NCI-H2107 treated with DMSO at 0.1 percent for 48 hours (cell line): ENCODE measurements around the gene SH3GLB2.

Source experiments
- DNase-seq: peaks from one replicate; lab custom pipeline; 2025; ENCODE audit not compliant: unreplicated experiment; lab: John Stamatoyannopoulos, UW

SH3GLB2 gene

DNA sequence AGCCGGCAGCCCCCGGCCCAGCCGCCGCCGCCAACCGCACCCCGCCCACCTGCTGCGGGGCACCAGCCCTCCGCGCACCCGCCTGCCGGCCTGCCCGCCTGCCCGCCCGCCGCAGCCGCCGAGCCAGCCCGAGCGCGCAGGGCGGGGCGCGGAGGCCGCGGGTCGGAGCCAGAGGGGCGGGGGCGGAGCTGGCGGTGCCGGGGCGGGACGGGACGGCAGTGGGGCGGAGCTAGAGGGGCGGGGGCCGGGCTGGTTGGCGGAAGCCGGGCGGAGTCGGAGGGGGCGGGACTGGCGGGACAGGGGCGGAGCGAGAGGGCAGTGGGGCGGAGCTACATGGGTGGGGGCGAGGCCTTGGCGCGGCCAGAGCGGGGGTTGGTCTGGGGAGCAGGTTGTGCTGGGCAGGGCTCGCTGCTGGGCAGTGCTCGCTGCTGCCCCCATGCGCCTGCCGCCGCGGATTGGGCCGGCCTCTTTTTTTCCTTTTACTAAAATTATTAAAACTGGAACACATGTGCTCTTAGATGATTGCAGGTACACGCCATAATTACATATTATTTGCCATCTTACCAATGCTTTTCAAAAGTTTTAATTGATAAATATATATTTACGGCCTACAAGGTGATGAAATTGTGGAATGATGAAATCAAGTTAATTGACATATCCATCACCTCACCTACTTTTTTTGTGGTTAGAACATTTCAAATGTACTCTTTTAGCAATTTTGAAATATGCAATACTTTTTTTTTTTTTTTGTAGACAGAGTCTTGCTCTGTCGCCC is at the start of gene SH3GLB2:
Gene SH3GLB2, minus strand, starts transcription at position 140 of the 775 bp plus-strand sequence. CDS start 177 bp downstream, outside the sequence.
- peak; percentile 74 for DNase-seq

DNA sequence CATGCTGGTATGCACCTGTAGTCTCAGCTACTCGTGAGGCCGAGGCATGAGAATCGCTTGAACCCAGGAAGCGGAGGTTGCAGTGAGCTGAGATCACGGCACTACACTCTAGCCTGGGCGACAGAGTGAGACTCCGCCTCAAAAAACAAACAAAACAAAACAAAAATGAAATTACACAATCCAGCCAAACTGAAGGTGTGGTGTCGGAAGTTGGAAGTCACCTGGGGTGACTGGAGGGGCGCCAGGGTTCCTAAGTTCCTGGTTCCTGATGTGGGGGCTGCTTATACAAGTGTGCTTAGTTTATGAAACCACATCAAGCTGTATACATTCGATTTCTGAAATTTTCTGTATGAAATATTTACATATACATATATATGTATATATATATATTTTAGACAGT is 49.1 kb upstream of the SH3GLB2 start:
- no peak for DNase-seq

DNA sequence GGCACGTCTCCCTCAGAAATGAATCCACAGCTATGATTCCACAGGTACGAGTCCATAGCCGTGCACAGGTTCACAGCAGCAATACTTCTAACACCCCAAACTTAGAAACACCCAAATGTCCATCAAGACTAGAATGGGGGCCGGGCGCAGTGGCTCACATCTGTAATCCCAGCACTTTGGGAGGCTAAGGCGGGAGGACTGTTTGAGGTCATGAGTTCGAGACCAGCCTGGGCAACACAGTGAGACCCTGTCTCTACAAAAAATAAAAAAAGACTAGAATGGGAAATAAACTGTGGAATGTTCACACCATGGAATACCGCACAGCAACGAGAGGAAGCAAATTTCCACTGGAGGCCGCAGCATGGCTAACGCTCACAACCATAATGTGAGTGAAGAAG is 48.5 kb upstream of the SH3GLB2 start:
- no peak for DNase-seq

DNA sequence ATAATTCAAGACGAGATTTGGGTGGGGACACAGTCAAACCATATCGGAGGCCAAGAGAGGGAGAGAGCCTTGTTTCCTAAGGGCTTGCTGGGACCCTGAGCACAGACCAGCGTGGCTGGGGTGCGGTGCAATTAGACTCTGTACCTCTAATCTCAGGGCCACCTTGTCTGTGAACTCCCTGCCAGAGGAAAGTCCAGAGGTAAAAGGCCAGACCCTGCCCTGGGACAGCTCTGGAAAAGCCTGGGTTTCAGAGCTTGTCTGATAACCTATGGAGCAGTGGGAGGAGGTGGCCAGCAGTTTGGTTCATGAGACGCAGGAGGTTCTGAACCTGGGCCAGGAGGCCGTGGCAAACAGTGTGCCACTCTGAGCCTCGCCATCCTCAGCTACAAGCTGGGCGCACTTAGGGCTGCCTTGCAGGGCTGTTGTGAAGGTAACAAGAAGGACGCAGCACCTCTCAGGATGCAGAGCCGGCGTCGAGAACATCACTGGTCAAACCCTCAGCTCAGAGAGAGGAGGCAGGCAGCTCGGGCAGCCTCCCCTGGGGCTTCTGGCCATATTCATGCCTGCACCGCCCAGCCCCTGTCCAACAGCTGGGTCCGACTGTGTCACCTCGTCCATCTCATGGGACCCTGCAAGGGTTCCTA is 48.0 kb upstream of the SH3GLB2 start:
- DNase-seq: no peak

DNA sequence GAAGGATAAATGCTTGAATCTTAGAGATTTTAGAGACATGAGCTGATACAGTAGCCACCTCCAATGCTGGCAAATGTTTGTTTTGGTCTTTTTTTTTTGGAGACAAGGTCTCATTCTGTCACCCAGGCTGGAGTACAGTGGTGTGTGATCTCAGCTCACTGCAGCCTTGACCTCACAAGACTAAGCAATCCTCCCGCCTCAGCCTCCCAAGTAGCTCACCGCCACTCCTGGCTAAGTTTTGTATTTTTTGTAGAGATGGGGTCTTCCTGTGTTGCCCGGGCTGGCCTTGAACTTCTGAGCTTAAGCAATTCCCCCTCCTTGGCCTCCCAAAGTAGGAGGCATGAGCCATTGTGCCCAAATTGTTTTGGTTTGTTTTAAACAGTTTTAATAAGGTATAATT is 46.0 kb upstream of the SH3GLB2 start:
- DNase-seq: no peak

DNA sequence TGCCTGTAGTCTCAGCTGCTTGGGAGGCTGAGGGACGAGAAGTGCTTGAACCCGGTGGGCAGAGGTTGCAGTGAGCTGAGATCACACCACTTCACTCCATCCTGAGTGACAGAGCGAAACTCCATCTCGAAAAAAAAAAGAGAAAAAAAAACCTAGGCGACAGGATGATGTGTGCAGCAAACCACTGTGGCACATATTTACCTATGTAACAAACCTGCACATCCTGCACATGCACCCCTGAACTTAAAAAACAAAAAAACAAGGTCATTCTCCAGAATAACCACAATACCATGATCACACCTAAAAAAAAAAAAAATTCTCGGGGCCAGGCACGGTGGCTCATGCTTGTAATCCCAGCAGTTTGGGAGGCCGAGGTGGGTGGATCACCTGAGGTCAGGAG is 45.3 kb upstream of the SH3GLB2 start:
- DNase-seq: no peak

DNA sequence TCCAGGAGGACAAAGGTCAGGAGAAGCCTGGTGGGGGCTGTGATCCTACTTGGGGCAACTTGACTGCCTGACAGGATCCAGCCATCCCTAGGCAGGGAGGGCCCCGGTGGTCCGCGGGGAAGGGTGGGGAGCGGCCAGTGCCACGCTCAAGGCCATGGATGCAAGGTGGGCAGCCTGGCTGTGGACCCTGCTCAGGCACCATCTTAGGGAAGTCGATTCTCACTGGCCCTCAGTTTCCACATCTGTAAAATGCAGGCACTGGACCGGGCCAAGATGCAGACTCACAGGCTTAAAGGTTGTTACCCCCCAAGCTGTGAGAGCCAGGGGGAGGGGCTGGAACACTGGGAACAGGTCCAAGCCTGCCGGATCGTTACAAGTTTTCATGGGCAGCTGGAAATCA is 44.0 kb upstream of the SH3GLB2 start:
- DNase-seq: no peak

DNA sequence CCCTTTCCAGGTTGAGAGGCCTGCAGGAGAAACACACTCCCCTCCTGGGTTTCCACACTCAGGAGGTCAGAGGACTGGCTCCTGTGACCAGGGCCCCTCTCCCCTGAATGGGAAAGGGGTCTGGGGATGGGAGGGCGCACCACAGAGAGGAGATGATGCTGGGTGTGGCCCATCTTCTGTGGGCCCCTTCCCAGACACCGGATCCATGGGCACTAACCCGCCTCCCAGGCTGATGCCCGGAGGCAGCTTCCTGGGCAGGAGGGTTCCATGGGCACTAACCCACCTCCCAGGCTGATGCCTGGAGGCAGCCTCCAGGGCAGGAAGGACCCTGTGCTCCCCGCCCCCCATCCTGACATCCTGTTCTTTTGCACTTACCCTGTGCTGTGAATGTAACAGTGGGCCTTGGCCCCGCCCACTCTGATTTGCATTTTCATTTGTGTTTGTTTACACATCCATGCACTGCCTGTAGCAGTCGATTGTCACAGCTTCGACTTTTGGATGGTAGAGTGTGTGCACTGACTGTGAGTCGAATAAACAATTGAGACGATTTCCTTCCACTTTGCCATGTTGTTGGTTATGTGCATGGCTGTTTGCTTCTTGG is 43.5 kb upstream of the SH3GLB2 start:
- DNase-seq: no peak

DNA sequence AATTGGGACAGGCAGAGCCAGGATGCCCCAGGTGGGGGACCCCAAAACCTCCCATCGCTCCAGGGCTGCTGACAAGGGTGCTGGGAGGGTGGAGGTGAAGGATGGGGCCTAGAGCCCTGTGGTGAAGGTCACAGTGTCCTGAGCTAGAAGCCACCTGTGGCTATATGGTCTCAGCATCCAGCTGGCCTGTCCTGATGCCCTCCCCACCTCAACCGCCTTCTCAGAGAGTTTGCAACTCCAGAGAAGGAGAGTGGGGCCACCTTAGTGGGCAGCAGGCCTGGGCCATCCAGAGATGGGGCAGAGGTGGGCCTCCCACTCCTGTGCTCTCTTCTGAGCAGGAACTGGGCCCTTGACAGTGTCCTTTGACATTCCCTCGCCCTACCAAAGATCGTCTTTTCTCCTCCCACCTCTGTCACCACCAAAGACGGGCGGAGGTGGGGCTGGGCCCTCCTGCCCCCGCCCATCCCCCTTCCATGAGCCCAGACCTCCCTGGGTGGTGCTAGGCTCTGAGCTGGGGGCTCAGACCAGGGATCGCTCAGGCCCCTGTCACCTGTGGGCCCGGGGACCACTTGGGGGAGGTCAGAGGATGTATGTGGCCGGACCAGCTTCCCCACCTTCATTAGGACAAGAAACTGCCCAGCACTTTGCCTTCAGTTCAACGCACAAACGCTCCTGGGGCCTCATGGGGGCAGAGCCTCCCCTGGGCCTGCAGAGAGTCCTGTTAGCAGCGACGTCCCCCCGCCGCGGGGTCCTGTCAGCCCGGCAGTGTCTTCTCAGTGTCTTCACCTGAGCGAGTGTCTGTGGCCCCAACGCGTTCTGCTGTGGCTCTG is 42.8 kb upstream of the SH3GLB2 start:
- no peak for DNase-seq

DNA sequence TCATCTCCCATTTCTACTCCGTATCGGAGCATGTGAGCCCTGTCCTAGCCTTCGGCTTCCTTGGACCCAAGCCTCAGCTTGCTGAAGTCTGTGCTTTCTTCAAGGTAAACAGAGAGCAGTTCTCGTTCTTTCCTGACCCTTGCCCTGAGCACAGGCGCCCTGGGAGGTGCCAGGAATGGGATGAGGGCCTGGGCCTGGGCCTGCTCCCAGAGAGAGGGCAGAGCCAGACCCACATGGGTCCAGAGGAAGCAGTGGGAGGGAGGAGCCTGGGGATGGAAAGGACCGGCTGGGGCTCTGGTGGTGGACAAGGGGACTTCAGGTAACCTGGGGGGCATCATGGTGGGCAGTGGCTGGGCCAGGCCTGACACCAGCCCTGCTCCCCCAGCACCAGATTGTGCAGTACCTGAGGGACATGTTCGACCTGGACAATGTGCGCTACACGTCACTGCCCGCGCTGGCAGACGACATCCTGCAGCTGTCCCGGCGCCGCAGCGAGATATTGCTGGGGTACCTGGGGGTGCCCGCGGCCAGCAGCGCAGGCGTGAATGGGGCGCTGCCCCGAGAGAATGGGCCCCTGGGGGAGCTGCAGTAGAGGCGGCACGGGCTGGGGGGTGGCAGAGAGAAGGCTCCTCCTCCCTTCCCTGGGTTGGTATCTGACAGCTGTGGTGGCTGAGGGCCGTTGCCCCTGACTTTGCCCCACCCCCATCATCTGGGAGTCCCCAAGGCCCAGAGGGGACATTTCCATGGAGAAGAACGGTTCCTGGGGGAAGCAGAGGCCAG is 41.9 kb upstream of the SH3GLB2 start:
- no peak for DNase-seq

DNA sequence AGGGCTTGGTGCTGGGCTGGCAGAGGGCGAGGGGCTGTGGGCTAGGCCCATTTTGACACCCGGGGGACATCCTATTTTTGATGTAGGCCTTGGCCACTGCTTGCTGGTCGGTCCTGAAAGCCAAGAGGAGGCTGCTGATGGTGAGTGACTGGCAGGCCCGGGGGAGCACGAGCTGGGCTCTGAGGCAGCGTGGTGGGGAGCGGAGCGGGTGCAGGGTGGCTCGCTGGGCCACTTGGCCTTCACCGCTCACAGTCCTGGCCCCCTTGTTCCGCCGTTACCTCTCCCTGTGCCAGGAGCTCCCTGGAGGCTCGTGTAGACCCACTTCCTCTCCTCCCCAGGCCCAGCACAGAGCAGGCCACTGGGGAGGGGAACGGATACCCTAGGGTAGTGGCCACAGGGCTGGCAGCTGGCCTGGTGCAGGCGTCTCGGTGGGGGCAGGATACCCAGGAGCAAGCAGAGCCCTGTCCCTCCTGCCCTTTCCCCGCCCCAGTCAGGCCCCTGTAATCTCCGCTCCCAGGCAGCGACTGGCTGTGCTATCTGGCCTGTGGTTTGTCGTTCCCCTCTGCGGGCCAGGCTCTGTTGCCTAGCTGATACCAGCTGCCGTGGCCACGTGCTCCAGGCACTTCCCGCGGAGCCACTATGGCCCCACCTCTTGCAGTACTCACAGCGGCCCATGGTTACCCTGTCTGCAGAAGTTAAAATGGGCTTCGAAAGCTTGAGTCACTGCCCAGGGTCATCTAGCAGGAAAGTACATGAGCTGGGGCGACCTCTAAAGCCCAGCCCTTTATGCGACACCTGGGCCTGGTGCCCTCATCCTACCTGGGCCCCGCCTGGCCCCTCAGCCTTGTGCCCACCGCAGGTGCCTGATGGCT is 41.1 kb upstream of the SH3GLB2 start:
- DNase-seq: peak; percentile 38

DNA sequence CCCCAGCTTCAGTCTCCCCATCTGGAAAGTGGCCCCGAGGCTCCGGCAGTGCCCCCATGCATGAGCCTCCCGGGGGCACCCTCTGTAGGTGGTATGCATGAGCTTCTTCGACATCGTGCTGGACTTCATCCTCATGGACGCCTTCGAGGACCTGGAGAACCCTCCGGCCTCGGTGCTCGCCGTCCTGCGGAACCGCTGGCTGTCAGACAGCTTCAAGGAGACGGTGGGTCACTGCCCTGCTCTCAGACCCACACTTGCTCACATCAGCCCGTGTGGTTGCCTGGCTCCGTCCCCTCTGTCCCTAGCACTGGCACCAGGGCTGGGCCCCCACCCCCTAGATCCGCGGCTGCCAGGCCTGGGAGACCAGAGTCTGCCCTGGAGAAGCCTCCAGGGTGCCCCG is 40.0 kb upstream of the SH3GLB2 start:
- DNase-seq: no peak

DNA sequence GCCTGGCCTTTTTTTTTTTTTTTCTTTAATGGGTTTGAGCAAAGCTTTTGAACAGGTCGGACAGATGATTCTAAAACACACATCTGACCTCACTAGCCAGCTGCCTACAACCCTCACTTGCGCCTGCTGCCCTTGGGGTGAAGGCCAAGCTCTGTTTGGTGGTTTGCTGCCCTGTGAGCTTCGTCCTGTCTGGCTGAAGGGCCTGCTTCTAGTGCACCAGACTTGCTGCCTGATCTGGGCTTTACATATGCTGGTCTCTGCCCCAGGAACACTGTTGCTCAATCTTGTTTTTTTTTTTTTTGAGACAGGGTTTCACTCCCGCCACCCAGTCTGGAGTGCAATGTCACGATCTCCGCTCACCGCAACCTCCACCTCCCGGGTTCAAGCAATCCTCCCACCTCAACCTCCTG is 36.4 kb upstream of the SH3GLB2 start:
- no peak for DNase-seq

DNA sequence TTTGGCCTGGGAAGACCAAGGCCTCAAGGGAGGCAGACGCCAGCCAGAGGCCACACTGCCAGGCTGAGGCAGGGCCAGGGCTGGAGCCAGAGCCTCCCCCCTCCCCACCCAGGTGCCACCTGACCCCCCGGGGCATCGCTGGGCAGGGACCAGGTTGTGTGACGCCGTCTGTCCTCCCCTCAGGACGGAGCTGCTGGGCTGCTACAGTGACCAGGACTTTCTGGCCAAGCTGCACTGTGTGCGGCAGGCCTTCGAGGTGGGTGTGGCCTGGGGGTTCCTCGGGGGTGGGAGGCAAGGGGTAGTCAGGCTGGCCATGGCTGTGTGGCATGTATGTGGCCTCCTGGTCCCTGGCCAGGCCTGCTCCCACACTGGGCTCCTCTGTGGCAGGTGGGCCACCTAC is 34.9 kb upstream of the SH3GLB2 start:
- no peak for DNase-seq

DNA sequence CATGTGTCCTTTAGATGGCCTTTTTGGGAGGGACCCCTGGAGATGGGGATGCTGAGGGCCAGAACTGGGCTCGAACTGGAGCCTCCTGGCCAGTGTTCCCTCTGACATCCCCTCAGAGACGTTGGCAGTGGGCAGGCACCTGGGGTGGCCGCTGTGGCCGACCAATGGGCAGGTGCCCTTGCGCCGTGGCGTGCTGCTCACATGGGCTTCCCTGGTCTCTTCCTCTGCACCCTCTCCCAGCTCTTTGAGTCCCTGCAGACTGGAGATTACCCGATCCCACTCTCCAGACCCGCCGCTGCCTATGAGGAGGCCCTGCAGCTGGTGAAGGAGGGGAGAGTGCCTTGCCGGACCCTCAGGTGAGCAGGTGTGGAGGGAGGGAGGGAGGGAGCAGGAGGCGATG is 32.9 kb upstream of the SH3GLB2 start:
- DNase-seq: no peak

DNA sequence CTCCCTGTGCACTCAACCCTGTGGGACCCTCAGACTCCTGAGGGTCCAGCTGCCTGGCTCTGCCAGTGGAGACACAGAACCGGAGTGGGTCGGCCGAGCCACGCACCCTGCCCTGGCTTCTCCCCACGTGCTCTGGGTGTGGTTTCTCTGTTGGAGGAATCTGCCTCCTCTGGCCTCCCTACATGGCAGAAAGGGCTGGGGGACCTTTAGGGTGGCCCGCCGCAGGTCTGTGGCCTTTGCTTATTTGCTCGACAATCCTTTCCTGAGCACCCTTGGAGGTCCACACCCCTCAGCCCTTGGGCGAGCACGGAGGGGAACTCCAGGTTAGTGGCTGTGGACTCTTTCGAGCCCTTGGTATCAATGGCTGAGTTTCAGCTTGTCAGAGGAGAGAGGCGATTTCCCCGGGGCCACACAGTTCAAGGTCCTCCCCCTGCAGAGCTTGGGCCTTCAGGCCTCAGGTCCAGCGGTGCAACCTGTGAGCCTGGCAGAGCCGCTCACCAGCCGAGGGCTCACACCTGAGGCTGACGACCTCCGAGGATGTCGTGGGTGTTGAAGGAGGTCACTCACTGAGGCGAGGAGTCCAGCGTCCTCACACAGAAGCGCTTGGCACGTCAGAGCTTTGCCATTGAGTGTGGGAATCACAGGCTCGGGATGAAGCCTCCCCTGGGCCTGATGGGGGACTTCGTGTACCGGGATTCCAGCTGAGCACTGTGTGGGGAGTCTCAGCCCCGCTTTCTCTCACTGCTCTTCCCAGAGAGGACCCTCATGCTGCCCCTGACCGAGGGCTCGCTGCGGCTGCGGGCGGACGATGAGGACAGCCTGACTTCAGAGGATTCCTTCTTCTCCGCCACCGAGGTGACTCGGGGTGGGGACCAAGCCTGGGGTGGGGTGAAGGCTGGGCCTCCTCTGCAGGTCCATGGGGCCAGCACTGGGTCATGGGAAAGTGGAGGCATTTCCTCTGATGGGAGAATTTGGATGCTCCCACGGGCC is 32.0 kb upstream of the SH3GLB2 start:
- DNase-seq: no peak

DNA sequence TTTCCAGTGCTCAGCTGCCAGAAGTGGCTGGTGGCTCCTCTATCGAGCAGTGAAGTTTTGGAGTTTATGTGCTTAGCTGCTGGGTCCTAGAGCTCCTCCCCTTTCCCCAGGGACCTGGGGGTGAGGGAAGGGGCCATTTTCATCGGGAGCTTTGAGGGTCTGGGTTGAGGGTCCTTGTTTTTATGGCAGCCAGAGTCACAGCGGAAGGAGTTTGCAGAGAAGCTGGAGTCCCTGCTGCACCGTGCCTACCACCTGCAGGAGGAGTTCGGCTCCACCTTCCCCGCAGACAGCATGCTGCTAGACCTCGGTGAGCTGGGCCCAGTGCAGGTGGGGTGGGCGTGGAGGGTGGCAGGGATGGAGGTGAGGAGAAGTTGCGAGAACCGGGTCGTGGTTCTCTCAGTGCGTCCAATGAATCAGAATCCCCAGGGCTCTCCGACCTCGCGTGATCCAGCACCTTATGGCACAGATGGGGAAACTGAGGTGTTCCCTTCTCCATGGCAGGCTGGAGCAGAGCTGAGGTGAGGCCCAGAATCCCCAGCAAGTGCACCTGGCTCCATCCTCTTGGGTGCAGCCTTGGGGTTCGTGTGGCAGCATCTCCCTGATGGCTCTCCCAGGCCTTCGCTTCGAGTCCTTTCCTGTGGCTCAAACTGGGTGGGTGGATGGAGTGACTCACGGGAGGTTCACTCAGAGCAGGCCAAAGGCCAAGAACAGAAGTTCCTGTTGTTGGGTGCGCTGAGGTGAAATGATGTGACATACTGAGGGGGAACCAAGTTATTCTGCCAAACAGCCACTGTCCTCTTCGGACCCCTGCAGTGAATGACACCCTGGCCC is 31.0 kb upstream of the SH3GLB2 start:
- DNase-seq: no peak
